Islet precursor cell (in vitro differentiated cells): ENCODE results near the gene KRTAP12-1.
"Not testable (repeated sequence)": the region's sequence is repeated elsewhere in the genome, so short reads cannot be mapped to it uniquely, and the experiment has no call there.

Source experiments
- DNase-seq: peaks from one replicate; pipeline ENCODE4 v3.0.0-alpha.2; 2018

The KRTAP12-1 gene

GRCh38 chr21:44638506-44639330, 43.2 kb downstream of the KRTAP12-1 start:
- not testable (repeated sequence) for DNase-seq

- DNase-seq = not testable (repeated sequence)
Observed at GRCh38 chr21:44637851-44638348, 44.1 kb downstream of the KRTAP12-1 start.

GRCh38 chr21:44637018-44637850, 44.7 kb downstream of the KRTAP12-1 start, which contains the start of gene KRTAP10-10:
TSS of gene KRTAP10-10 (plus strand) at chr21:44637356. CDS start at chr21:44637418, 62 bp downstream.
- DNase-seq = no peak

- no peak for DNase-seq
Observed at GRCh38 chr21:44636209-44637017, 45.5 kb downstream of the KRTAP12-1 start.

GRCh38 chr21:44632067-44632466, 49.9 kb downstream of the KRTAP12-1 start:
- DNase-seq = no peak
